ENCODE data around the gene TBC1D5.

DNA sequence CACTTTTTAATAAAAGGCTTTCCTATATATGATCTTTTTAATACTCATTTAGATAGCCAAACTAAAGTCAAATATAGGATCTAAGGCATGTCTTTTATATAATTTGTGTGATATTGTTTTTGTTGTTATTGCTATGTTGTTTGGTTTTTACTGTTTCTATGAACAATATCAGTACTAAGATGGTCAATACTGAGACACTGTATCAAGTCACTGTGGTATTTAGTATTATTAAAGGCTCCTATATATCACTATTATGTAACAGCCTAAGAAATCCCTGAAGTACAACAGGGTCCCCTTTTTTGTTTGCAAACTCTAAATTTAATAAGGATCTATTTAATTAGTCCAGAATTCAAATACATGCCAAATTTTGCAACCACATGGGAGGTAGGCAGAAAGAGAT, 61.9 kb downstream of the TBC1D5 start:
- no peak for TF ChIP-seq CTCF (IDR thresholded peaks at IDR 0.05)
- TF ChIP-seq POLR2AphosphoS5 (IDR thresholded peaks at IDR 0.05; ENCODE audit: insufficient read depth in 1 of 2, low read depth in 1 of 2), result no peak

Data from vagina (tissue), 2 donors.